Uterus (tissue), 4 donors: Measurements from ENCODE around the gene HOXB8. TPM values are rescaled to one million over a fixed set of nuclear protein-coding genes. Genes with fewer than 3 reads are reported as not detected.

Experiments used
- DNase-seq, 2 donors: peaks; one replicate each; pipeline ENCODE4 v3.0.0-alpha.2; 2019 to 2020
- H3K27ac ChIP-seq, 2 donors: fragments of 200-600 bp; sonication (generic); 1 replicate in 1 of 2; 2 replicates in 1 of 2; pipeline ENCODE4 v1.5.1; 2016 to 2018
- H3K27me3 ChIP-seq, 2 donors: fragments of 200-600 bp; sonication (generic); one replicate each; pipeline ENCODE4 v1.5.1; 2018 to 2019; ENCODE audit warnings: control low read depth in 1 of 2
- H3K36me3 ChIP-seq, 2 donors: fragments of 200-600 bp; sonication (generic); one replicate each; pipeline ENCODE4 v1.5.1; 2019; ENCODE audit warnings: control low read depth in 1 of 2
- H3K4me1 ChIP-seq, 2 donors: fragments of 200-600 bp; sonication (generic); one replicate each; pipeline ENCODE4 v1.5.1; 2018 to 2019; ENCODE audit warnings: control low read depth in 1 of 2
- H3K4me3 ChIP-seq, 2 donors: fragments of 200-600 bp; sonication (generic); 1 replicate in 1 of 2; 2 replicates in 1 of 2; pipeline ENCODE4 v1.5.1; 2018 to 2019; ENCODE audit warnings: mild to moderate bottlenecking in 1 of 2
- H3K9me3 ChIP-seq, 2 donors: fragments of 200-600 bp; sonication (generic); one replicate each; pipeline ENCODE4 v1.5.1; 2019; ENCODE audit warnings: control low read depth in 1 of 2
- CTCF ChIP-seq, 4 experiments: fragments of 200-600 bp in 2 of 4; fragments of 450-650 bp in 2 of 4; sonication (generic) in 2 of 4; IDR thresholded peaks; one replicate each; pipeline ENCODE4 v1.5.1; 2016 to 2019; ENCODE audit warnings: antibody characterized with exemption in 4 of 4, mild to moderate bottlenecking in 2 of 4, moderate library complexity in 1 of 4
- POLR2A ChIP-seq, 2 donors: fragments of 450-650 bp; IDR thresholded peaks; one replicate each; pipeline ENCODE4 v1.6.1; 2016; ENCODE audit warnings: antibody characterized with exemption in 2 of 2, mild to moderate bottlenecking in 1 of 2, moderate library complexity in 1 of 2
- intact Hi-C: fragments of 100-400 bp; cut with DNase I; formaldehyde crosslinking; loops from one replicate; pipeline ENCODE4 v1.15.1; 2023; ENCODE audit warnings: low total_unique reads
- total RNA-seq, 4 donors: library from RNA; depleted of rRNA in 3 of 4; stranded (reverse); fragments of >200 nt in 3 of 4; gene quantifications; one replicate each; pipeline versions ENCODE4 v1.1.0 to v1.2.4, GENCODE V29; 2014 to 2023
- donor health status: DM: yes; HTN: yes; CAD: no.

The HOXB8 gene
- total RNA-seq, 4 donors from 2014 or later, result 0.29 to 9.5 (median 1.9) TPM; not detected in 1

- Histone ChIP-seq H3K9me3 (no peaks in the 10 kb centered on the region), H3K4me1 (peaks cover 0 to 6% of the 10 kb centered on the region in 2 donors), H3K36me3 (no peaks in the 10 kb centered on the region), H3K4me3 (no peak overlapping the region), H3K27ac (peak overlapping the region; percentile 79 to 87), H3K27me3 (peaks cover 0 to 49% of the 10 kb centered on the region in 2 donors)
- TF ChIP-seq CTCF (IDR thresholded peaks at IDR 0.05) (no peak), POLR2A (IDR thresholded peaks at IDR 0.05) (no peak)
- intact Hi-C loops, result loop anchor here (2.0 kb wide), 1 partner anchor 95 kb away; no protein-coding TSS in a partner anchor
- no peak for DNase-seq
Measured at GRCh38 chr17:48588074-48588415, 27.0 kb downstream of the HOXB8 start.

DNA sequence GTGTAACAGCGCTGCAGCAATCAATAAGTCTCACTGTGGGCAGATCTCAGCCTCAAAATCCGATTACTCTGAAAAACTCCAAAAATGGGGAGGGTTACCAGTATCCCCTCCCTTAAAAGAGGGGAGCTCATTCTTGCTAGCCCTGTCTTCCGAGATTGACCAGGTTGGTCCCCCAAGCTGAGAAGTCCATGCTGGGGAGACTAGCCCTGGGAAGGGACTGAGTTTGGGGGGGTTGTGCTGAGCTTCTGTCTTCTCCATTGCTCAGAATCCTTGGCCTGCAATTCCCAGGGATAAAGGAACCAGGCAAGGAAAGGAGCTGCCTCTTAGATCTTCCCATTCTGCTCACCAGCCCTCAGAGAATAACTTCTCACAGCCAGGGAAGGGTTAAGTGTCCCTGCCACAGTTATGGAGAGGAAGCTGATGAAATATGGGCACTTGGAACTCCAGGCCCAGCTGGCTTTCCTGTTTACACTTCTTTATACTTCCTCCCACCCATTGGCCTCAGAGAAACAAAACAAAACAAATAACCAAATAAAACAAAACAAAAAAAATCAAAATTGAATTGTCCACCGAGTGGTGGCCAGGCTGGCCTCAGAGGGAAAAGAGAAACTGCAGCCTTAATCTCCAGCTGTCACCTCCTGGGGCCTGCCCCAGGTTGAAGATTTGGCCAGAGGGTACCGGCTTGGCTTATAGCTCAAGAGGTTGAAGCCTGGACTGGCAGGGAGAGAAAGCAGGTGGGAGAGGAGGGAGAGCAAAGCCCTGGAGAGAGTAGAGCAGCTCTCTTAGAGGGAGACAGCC, 27.6 kb downstream of the HOXB8 start:
- no peak for TF ChIP-seq CTCF (IDR thresholded peaks at IDR 0.05)
- TF ChIP-seq POLR2A (IDR thresholded peaks at IDR 0.05), result no peak
- no peaks in the 10 kb centered on the region for H3K9me3 ChIP-seq
- H3K27me3 ChIP-seq, result peaks cover 0 to 43% of the 10 kb centered on the region in 2 donors
- no peak for DNase-seq
- intact Hi-C loops, result loop anchor here (2.0 kb wide), 1 partner anchor 95 kb away; no protein-coding TSS in a partner anchor
- no peak overlapping the region for H3K4me3 ChIP-seq
- peaks cover 0 to 6% of the 10 kb centered on the region in 2 donors for H3K4me1 ChIP-seq
- no peaks in the 10 kb centered on the region for H3K36me3 ChIP-seq
- peak overlapping the region; percentile 79 to 87 for H3K27ac ChIP-seq

GRCh38 chr17:48586355-48587258, 28.5 kb downstream of the HOXB8 start:
- intact Hi-C loops, result no loop called here
- peaks cover 0 to 6% of the 10 kb centered on the region in 2 donors for H3K4me1 ChIP-seq
- H3K9me3 ChIP-seq, result no peaks in the 10 kb centered on the region
- no peak for DNase-seq
- no peaks in the 10 kb centered on the region for H3K36me3 ChIP-seq
- H3K27me3 ChIP-seq, result peaks cover 0 to 36% of the 10 kb centered on the region in 2 donors
- H3K27ac ChIP-seq, result peak overlapping the region; percentile 79 to 87
- peak overlapping the region; percentile 48 to 56 for H3K4me3 ChIP-seq
- TF ChIP-seq CTCF (IDR thresholded peaks at IDR 0.05) (no peak), POLR2A (IDR thresholded peaks at IDR 0.05) (no peak)

- H3K36me3 ChIP-seq, result no peaks in the 10 kb centered on the region
- intact Hi-C loops, result no loop called here
- H3K4me3 ChIP-seq, result no peak overlapping the region
- peaks cover 0 to 56% of the 10 kb centered on the region in 2 donors for H3K27me3 ChIP-seq
- TF ChIP-seq POLR2A (IDR thresholded peaks at IDR 0.05) (no peak), CTCF (IDR thresholded peaks at IDR 0.05) (no peak)
- peaks cover 0 to 6% of the 10 kb centered on the region in 2 donors for H3K4me1 ChIP-seq
- no peak overlapping the region for H3K27ac ChIP-seq
- no peaks in the 10 kb centered on the region for H3K9me3 ChIP-seq
- DNase-seq, result no peak
Measured at GRCh38 chr17:48584223-48584741, 30.8 kb downstream of the HOXB8 start.
